ENCODE data around the gene SHISA2.

SHISA2 gene

DNA sequence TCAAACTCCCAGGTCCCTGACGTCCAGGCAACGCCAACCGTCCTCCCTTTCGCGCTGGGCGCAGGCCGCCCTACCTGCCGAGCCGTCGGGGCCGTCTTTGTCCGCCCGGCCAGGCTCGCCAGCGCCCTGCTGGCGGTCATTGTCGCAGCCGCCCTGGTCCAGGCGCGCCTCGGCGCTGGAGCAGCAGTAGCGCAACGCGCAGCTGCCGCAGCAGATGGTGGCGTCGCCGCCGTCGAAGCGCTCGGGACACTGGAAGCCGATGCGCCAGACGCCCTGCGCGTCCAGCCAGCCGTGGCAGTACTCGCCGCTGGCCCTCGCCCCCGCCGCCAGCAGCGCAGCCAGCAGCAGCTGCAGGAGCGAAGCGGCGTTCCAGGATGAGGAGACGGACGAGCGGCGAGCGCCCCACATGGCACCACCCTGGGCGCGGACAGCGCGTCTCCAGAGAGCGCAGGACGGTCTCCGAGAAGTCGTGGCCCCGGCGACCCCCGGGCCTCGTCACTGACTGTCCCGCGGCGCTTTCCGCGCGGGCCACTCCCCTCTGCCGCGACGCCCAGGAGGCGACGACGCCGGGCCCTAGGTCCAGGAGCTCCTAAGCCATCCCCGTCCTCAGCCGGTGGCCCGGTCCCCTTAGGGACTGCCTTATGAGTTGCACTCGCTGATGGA, 1.1 kb downstream of the SHISA2 start:
- FAIRE-seq (no peak), DNase-seq (ENCODE audit: extremely low spot score, insufficient read length, low read depth) (no peak)

- FAIRE-seq: no peak
Measured at GRCh38 chr13:26048741-26049140, 3.1 kb downstream of the SHISA2 start.

DNA sequence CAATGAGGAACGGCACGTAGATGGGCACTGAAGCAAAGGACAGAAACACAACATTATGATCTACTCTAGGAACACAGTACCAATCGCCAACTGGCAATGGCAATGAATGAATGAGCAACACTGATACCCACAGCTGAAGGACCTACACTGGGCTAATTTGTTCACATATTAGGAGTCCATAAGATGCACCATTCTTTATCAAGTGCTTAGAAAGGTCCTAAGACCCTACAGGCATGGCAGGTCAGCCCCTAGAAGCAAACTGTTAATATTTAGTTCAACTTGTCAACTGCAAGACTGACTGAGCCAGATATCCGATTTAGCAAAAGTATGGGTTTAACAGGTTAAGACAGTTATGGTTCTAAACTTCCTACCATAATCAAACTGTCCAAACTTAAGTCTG, 4.8 kb downstream of the SHISA2 start:
- FAIRE-seq (no peak), DNase-seq (ENCODE audit: extremely low spot score, insufficient read length, low read depth) (no peak)

More at GRCh38 chr13:26048741-26049140, 3.1 kb downstream of the SHISA2 start:
- DNase-seq (ENCODE audit: extremely low spot score, insufficient read length, low read depth): no peak

DNA sequence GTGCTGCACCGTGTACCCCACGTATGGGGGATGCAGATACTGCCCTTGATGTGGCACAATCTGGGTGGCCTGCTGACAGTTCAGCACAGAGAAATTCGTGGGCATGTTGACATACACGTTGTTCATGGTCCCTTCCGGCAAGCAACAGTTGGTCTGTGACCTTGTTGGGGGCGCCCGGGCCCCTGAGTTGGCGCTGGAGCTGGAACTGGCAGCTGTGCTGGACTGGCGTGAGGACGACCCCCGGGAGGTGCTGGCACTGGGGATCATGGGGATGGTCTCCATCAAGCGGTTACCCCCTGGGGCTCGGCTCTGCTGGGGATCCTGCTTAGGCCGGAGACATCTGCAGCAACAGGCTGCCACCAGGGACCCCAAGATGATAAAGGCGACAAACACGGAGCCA, 5.2 kb downstream of the SHISA2 start:
- FAIRE-seq (no peak), DNase-seq (ENCODE audit: extremely low spot score, insufficient read length, low read depth) (no peak)

GRCh38 chr13:26045142-26045541, 6.7 kb downstream of the SHISA2 start:
- DNase-seq (ENCODE audit: extremely low spot score, insufficient read length, low read depth): no peak
- no peak for FAIRE-seq

- DNase-seq (ENCODE audit: extremely low spot score, insufficient read length, low read depth) (no peak), FAIRE-seq (no peak)
Measured at GRCh38 chr13:26042785-26043184, 9.0 kb downstream of the SHISA2 start.

- FAIRE-seq: no peak
- no peak for DNase-seq (ENCODE audit: extremely low spot score, insufficient read length, low read depth)
Measured at GRCh38 chr13:26041444-26041843, 10.4 kb downstream of the SHISA2 start.

GRCh38 chr13:26038931-26039475, 12.8 kb downstream of the SHISA2 start:
- no peak for DNase-seq (ENCODE audit: extremely low spot score, insufficient read length, low read depth)
- no peak for FAIRE-seq

DNA sequence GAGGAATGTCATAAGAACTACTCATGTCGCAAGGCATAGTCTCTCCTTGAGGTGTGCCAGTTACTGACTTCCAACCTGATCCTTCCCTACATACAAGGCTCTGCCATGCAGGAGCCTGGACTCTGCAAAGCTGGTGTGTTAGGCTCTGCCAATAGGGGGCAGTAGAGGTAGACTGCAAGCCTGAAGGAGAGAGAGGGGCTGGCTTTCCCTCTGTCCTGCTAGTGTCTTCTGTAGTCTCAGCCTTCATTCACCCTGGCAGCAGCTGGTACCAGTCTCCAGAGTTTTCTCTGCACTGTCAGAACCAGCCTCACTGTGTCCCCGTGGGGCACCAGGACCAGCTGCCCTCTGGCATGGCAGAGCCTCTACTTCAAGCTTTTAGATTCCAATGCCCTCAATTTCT, 14.5 kb downstream of the SHISA2 start:
- DNase-seq (ENCODE audit: extremely low spot score, insufficient read length, low read depth): no peak
- no peak for FAIRE-seq

GRCh38 chr13:26036383-26036782, 15.4 kb downstream of the SHISA2 start:
- DNase-seq (ENCODE audit: extremely low spot score, insufficient read length, low read depth) (no peak), FAIRE-seq (no peak)

DNA sequence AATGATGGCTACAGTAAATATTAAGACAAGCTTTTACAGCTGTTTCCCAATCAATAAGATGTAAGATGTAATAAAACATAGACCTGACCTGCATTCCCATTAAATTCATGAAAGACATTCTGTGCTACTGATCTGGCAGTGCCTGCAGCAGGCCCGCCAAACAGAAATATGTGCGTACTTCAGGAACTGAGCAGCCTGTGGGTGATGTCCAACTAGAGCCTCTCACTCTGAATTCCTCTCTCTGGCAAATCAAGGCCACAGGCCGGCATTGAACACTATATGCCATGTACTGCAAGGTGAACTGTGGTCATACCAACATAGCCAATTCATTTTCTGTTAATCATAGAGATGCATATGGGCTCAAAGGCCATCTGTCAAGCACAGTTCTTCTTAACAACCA, 17.8 kb downstream of the SHISA2 start:
- FAIRE-seq (no peak), DNase-seq (ENCODE audit: extremely low spot score, insufficient read length, low read depth) (no peak)

DNA sequence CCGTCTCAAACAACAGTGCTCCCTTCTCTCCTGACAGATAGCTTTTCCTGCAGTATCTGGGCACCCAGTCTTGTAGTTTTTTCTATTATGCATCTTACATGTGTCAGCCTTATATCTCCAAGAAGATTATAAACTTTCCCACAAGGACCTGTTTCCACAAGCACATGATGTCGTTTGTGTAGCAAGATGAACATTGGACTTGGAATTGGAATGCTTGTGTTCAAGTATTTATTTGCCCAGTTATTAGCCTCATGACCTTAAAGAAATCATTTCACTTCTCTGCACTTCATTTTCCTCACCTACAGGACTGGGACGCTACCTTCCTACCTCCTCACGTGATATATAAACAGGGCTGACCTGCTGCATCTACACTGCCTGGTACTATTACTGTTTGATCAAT, 21.5 kb downstream of the SHISA2 start:
- FAIRE-seq (no peak), DNase-seq (ENCODE audit: extremely low spot score, insufficient read length, low read depth) (no peak)

DNA sequence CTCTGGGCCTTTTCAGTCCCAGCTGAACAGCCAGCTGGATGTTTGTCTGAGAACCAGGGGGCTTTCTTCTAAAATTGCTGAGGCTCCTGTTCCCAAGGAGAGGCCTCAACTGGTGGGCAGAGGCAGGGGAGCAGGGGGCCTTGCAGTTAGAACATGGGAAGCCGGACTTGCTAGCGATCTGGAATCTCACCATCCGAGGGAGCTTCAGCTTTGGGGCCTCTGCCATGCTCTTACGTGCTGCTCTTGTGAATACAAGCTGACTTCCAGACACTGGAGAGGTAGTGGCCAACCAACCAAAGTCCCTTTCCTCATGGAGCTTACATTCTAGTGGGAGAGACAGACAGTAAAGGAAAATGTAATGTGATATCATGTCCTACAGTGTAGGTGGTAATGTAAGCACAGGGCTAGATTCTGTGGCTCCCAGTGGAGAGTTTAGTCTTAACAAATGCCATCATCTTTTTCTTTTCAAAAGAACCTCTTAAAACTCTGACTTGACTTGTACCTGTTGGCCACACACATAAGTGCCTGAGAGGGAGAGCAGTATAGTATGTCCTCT, 22.2 kb downstream of the SHISA2 start:
- FAIRE-seq (no peak), DNase-seq (ENCODE audit: extremely low spot score, insufficient read length, low read depth) (no peak)

GRCh38 chr13:26026211-26026610, 25.6 kb downstream of the SHISA2 start:
- DNase-seq (ENCODE audit: extremely low spot score, insufficient read length, low read depth) (no peak), FAIRE-seq (no peak)

DNA sequence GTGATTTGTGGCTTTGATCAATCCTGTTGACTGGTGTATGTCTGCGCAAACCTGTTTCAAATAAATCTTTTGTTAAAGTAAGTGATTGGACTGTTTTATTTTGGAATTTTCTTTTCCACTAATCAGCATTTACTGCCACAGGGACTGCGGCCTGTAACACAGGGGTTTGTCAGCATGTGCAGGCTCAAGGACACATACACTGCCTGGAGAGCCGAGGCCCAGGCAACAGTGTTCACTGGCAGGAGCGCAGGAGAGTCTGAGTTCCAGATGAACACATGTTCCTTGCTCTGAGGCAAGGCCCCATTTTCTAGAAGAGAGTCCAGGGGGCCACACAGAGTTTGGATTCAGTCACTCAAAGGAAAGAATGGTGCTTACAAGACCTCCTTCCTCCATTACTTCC, 26.0 kb downstream of the SHISA2 start:
- no peak for FAIRE-seq
- no peak for DNase-seq (ENCODE audit: extremely low spot score, insufficient read length, low read depth)

- no peak for FAIRE-seq
- no peak for DNase-seq (ENCODE audit: extremely low spot score, insufficient read length, low read depth)
Measured at GRCh38 chr13:26025196-26025595, 26.6 kb downstream of the SHISA2 start.

DNA sequence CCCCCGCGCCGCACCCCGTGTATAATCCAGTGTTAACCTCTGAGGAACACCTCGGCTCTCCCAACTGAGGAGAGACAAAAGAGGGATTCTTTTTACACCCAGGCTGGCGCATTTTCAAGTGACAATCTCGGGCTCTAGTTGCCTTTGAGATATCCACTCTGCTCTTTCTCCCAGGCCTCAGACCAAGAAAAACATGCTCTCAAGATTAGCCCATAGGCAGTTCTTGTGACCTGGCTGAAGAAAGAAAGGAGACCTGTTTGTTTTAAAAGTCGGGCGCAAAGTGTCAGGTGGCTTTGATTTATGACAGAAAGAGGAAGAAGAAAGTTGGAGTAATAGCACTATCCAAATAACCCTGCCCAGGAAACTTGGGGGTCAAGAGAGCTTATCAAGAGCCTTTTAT, 27.3 kb downstream of the SHISA2 start:
- no peak for DNase-seq (ENCODE audit: extremely low spot score, insufficient read length, low read depth)
- no peak for FAIRE-seq

- DNase-seq (ENCODE audit: extremely low spot score, insufficient read length, low read depth) (no peak), FAIRE-seq (no peak)
Measured at GRCh38 chr13:26022538-26023292, 29.1 kb downstream of the SHISA2 start.

GRCh38 chr13:26021956-26022355, 29.9 kb downstream of the SHISA2 start:
- no peak for FAIRE-seq

GRCh38 chr13:26021516-26021915, 30.3 kb downstream of the SHISA2 start:
- DNase-seq (ENCODE audit: extremely low spot score, insufficient read length, low read depth): no peak
- no peak for FAIRE-seq

More at GRCh38 chr13:26021956-26022355, 29.9 kb downstream of the SHISA2 start:
- no peak for DNase-seq (ENCODE audit: extremely low spot score, insufficient read length, low read depth)

- DNase-seq (ENCODE audit: extremely low spot score, insufficient read length, low read depth) (no peak), FAIRE-seq (no peak)
Measured at GRCh38 chr13:26020891-26021290, 30.9 kb downstream of the SHISA2 start.
